Astrocyte (in vitro differentiated cells and primary cell): ENCODE measurements around the gene UFD1. TPM values are rescaled to one million over a fixed set of nuclear protein-coding genes. Genes with fewer than 3 reads are reported as not detected.
A peak's percentile ranks its signal among the peaks of the same experiment; 100 is the strongest.

Experiments
- DNase-seq: peaks from one replicate; pipeline ENCODE4 v3.0.0-alpha.2; 2010; ENCODE audit warnings: low read depth
- FAIRE-seq: peaks from 2 replicates; lab custom pipeline; 2011; peaks lifted over from hg19 to GRCh38; lab: Jason Lieb, UNC
- H2AFZ ChIP-seq: 2 replicates; pipeline ENCODE4 v1.6.0; 2012; ENCODE audit warnings: low read depth, low read length, inconsistent platforms
- H3K27ac ChIP-seq: 2 replicates; pipeline ENCODE4 v1.5.1; 2011; ENCODE audit warnings: low read depth, low read length, inconsistent platforms
- H3K27me3 ChIP-seq: 2 replicates; pipeline ENCODE4 v1.6.0; 2011; ENCODE audit warnings: low read length, inconsistent platforms; ENCODE audit not compliant: insufficient read depth
- H3K36me3 ChIP-seq: 2 replicates; pipeline ENCODE4 v1.5.1; 2011; ENCODE audit warnings: low read length, inconsistent platforms; ENCODE audit not compliant: insufficient read depth
- H3K4me1 ChIP-seq: 2 replicates; pipeline ENCODE4 v1.5.1; 2011; ENCODE audit warnings: low read length, inconsistent platforms; ENCODE audit not compliant: insufficient read depth
- H3K4me2 ChIP-seq: 2 replicates; pipeline ENCODE4 v1.6.0; 2012; ENCODE audit warnings: low read length, inconsistent platforms
- H3K4me3 ChIP-seq: 2 replicates; pipeline ENCODE4 v1.5.1; 2011; ENCODE audit warnings: low read depth, mild to moderate bottlenecking, low read length, inconsistent platforms; ENCODE audit not compliant: insufficient read depth
- H3K79me2 ChIP-seq: 2 replicates; pipeline ENCODE4 v1.6.0; 2012; ENCODE audit warnings: mild to moderate bottlenecking, low read length, inconsistent platforms; ENCODE audit not compliant: insufficient read depth
- H3K9ac ChIP-seq: 2 replicates; pipeline ENCODE4 v1.6.0; 2012; ENCODE audit warnings: mild to moderate bottlenecking, low read length, inconsistent platforms
- H3K9me3 ChIP-seq: 2 replicates; pipeline ENCODE4 v1.5.1; 2012; ENCODE audit warnings: low read depth, mild to moderate bottlenecking, low read length, inconsistent platforms; ENCODE audit not compliant: insufficient read depth
- H4K20me1 ChIP-seq: 2 replicates; pipeline ENCODE4 v1.6.0; 2012; ENCODE audit warnings: low read length, inconsistent platforms; ENCODE audit not compliant: insufficient read depth
- H3K27ac Mint-ChIP-seq: one replicate; pipeline ENCODE4 v1.8.0; 2021; ENCODE audit warnings: mild to moderate bottlenecking, mixed read lengths; ENCODE audit not compliant: unreplicated experiment
- H3K27me3 Mint-ChIP-seq: one replicate; pipeline ENCODE4 v1.8.0; 2021; ENCODE audit warnings: low read depth, mixed read lengths; ENCODE audit not compliant: unreplicated experiment
- H3K36me3 Mint-ChIP-seq: one replicate; pipeline ENCODE4 v1.8.0; 2021; ENCODE audit warnings: low read depth, mixed read lengths; ENCODE audit not compliant: unreplicated experiment
- H3K4me1 Mint-ChIP-seq: one replicate; pipeline ENCODE4 v1.8.0; 2021; ENCODE audit warnings: low read depth, mixed read lengths; ENCODE audit not compliant: unreplicated experiment
- H3K4me3 Mint-ChIP-seq: one replicate; pipeline ENCODE4 v1.8.0; 2021; ENCODE audit warnings: mild to moderate bottlenecking, moderate library complexity, mixed read lengths; ENCODE audit not compliant: unreplicated experiment
- H3K9me3 Mint-ChIP-seq: one replicate; pipeline ENCODE4 v1.8.0; 2021; ENCODE audit warnings: mild to moderate bottlenecking, mixed read lengths; ENCODE audit not compliant: unreplicated experiment
- CTCF ChIP-seq: IDR thresholded peaks from 2 replicates; pipeline ENCODE4 v1.5.1; 2011; ENCODE audit warnings: low read depth, mild to moderate bottlenecking, inconsistent platforms, low read length, moderate library complexity; ENCODE audit not compliant: insufficient read depth
- EZH2 ChIP-seq: IDR thresholded peaks from 2 replicates; pipeline ENCODE4 v1.6.1; 2012; ENCODE audit warnings: mild to moderate bottlenecking, low read length, inconsistent platforms; ENCODE audit not compliant: insufficient read depth
- total RNA-seq: library from RNA; stranded (reverse); gene quantifications from 2 replicates; pipeline ENCODE4 v1.2.1, GENCODE V29; 2021

UFD1 gene
- total RNA-seq, 1 donor from 2014 or later: 105 TPM

DNA sequence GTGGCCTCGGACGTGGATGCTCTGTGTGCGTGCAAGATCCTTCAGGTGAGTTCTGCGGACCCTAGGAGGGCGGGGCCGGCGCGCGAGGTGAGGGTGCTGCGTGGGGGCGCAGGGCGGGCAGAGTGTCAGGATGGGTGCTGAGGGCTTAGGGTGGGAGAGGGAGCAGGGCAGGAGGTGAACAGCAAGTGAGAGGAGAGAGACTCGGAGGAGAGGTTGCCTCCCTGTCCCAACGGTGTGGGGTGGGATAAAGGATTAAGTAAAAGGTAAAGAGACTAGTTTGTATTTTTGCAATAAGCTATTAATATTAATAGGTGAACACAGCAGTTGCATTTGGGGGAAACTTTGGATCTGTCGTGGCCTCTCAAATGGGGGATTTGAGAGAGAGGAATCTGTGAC, 1.2 kb upstream of the UFD1 start:
- Mint-ChIP-seq H3K4me3 (peak overlapping the region; percentile 92), H3K36me3 (no peaks in the 10 kb centered on the region), H3K4me1 (peaks cover 16% of the 10 kb centered on the region), H3K27me3 (no peaks in the 10 kb centered on the region), H3K27ac (no peak overlapping the region), H3K9me3 (no peaks in the 10 kb centered on the region)
- Histone ChIP-seq H3K79me2 (peaks cover 47% of the 10 kb centered on the region), H3K4me2 (peak overlapping the region; percentile 90), H3K4me1 (peaks cover 7% of the 10 kb centered on the region), H3K4me3 (peak overlapping the region; percentile 92), H3K9me3 (no peaks in the 10 kb centered on the region), H3K27me3 (no peaks in the 10 kb centered on the region), H3K9ac (peak overlapping the region; percentile 94), H2AFZ (peak overlapping the region; percentile 76), H4K20me1 (peaks cover 31% of the 10 kb centered on the region), H3K27ac (peak overlapping the region; percentile 48), H3K36me3 (peaks cover 8% of the 10 kb centered on the region)
- DNase-seq (no peak), FAIRE-seq (no peak)
- no peak for TF ChIP-seq CTCF
- TF ChIP-seq EZH2: no peak

GRCh38 chr22:19479355-19480172, 571 bp upstream of the UFD1 start, which contains the start of gene CDC45:
CDC45 (plus strand) TSS chr22:19479920; CDS start chr22:19479969, 49 bp downstream.
- Mint-ChIP-seq H3K27me3 (no peaks in the 10 kb centered on the region), H3K4me3 (peak within 1 kb of the TSS; percentile 92), H3K4me1 (peaks cover 18% of the 10 kb centered on the region), H3K36me3 (no peaks in the 10 kb centered on the region), H3K9me3 (no peaks in the 10 kb centered on the region), H3K27ac (peak within 1 kb of the TSS; percentile 100)
- Histone ChIP-seq H3K36me3 (peaks cover 14% of the 10 kb centered on the region), H3K27ac (peak within 1 kb of the TSS; percentile 100), H3K27me3 (no peaks in the 10 kb centered on the region), H3K4me2 (peak within 1 kb of the TSS; percentile 90), H3K9ac (peak within 1 kb of the TSS; percentile 94), H3K9me3 (no peaks in the 10 kb centered on the region), H4K20me1 (peaks cover 37% of the 10 kb centered on the region), H3K4me3 (peak within 1 kb of the TSS; percentile 92), H2AFZ (peak within 1 kb of the TSS; percentile 90), H3K79me2 (peaks cover 53% of the 10 kb centered on the region), H3K4me1 (peaks cover 7% of the 10 kb centered on the region)
- TF ChIP-seq CTCF (no peak), EZH2 (no peak)
- DNase-seq (peak; percentile 97), FAIRE-seq (peak; percentile 58)
